AG20443 (cell line): Measurements from ENCODE around the gene NBPF11.
A peak's percentile ranks its signal among the peaks of the same experiment; 100 is the strongest.
"Not testable (repeated sequence)": the region's sequence is repeated elsewhere in the genome, so short reads cannot be mapped to it uniquely, and the experiment has no call there.

Source experiments
- DNase-seq: peaks from one replicate; pipeline ENCODE4 v3.0.0; 2012; ENCODE audit warnings: low spot score, mixed read lengths

Gene NBPF11, protein sequence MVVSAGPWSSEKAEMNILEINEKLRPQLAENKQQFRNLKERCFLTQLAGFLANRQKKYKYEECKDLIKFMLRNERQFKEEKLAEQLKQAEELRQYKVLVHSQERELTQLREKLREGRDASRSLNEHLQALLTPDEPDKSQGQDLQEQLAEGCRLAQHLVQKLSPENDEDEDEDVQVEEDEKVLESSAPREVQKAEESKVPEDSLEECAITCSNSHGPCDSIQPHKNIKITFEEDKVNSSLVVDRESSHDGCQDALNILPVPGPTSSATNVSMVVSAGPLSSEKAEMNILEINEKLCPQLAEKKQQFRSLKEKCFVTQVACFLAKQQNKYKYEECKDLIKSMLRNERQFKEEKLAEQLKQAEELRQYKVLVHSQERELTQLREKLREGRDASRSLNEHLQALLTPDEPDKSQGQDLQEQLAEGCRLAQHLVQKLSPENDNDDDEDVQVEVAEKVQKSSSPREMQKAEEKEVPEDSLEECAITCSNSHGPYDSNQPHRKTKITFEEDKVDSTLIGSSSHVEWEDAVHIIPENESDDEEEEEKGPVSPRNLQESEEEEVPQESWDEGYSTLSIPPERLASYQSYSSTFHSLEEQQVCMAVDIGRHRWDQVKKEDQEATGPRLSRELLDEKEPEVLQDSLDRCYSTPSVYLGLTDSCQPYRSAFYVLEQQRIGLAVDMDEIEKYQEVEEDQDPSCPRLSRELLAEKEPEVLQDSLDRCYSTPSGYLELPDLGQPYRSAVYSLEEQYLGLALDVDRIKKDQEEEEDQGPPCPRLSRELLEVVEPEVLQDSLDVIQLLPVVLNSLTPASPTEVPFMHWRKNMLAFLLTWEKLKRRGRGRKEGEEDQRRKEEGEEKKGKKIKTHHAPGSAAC

GRCh38 chr1:148151911-148152656 lies at the start of gene NBPF11:
Gene NBPF11, minus strand, starts transcription at chr1:148152281. Its CDS starts 25,278 bp downstream, at chr1:148127003.
- not testable (repeated sequence) for DNase-seq

DNA sequence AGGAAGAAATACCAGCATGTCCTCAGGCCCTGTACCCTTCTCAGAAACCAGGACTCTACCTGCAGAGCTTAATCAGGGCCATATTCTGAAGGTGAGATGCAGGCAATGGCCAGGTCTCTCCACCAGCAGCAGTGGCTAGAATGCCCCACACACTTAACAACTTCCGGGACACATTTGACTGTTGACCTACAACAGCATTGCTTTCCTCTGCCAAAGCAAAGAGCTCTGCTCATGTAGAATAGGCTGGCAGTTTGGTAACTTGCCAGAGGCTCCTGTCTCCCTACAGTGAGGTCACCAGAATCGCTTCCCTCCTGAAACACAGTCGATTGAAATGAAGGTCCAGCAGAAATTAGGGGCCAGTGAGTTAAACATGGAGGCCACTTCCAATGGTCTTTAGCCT lies 45.3 kb upstream of the NBPF11 start:
- not testable (repeated sequence) for DNase-seq

GRCh38 chr1:148196949-148197348 lies 44.9 kb upstream of the NBPF11 start:
- not testable (repeated sequence) for DNase-seq

DNA sequence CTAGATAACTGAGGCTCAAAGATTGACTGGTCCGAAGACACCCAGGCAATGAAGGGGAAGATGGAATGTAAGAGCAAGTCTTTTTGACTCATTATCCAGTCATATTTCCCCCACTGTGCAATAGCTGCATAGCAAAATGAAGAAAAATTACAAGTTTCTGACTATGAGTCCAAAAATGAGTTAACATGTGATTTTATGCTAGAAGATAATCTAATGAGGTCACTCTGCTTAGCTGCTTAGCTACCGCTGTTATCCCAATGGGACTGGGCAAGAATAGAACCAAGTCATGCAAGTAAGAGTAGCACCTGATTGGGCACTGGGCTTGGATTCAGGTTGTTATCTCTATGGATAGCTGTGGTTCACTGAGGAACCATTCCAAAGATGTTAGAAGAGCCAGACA lies 43.0 kb upstream of the NBPF11 start:
- DNase-seq = not testable (repeated sequence)

- DNase-seq = not testable (repeated sequence)
Measured at GRCh38 chr1:148188768-148189167, 36.7 kb upstream of the NBPF11 start.

GRCh38 chr1:148178682-148179081 lies 26.6 kb upstream of the NBPF11 start:
- not testable (repeated sequence) for DNase-seq

DNA sequence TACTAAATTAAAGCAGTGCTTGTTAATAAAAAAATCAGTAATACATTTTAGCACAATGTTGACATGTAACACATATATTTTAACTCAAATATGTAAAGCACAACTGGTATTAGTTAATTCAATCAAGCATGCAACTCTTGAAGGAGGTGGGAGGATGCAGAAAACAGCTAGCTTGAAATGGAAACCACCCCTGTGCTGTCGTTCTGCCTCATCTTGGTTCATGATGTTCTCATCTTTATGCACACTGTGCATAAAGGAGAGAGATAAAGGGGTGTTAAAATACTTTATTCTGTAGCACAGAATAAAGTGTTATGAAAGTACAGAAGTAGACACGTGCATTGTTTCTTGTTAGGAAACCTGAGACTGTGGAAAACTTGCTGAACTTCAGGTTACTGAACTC lies 23.3 kb upstream of the NBPF11 start:
- not testable (repeated sequence) for DNase-seq

- DNase-seq = not testable (repeated sequence)
Measured at GRCh38 chr1:148171995-148172394, 19.9 kb upstream of the NBPF11 start.

GRCh38 chr1:148166558-148167492 lies 14.7 kb upstream of the NBPF11 start:
- no peak for DNase-seq

- DNase-seq = no peak
Measured at GRCh38 chr1:148162363-148162762, 10.3 kb upstream of the NBPF11 start.

GRCh38 chr1:148161053-148161901 lies 9.2 kb upstream of the NBPF11 start:
- DNase-seq = peak; percentile 8

DNA sequence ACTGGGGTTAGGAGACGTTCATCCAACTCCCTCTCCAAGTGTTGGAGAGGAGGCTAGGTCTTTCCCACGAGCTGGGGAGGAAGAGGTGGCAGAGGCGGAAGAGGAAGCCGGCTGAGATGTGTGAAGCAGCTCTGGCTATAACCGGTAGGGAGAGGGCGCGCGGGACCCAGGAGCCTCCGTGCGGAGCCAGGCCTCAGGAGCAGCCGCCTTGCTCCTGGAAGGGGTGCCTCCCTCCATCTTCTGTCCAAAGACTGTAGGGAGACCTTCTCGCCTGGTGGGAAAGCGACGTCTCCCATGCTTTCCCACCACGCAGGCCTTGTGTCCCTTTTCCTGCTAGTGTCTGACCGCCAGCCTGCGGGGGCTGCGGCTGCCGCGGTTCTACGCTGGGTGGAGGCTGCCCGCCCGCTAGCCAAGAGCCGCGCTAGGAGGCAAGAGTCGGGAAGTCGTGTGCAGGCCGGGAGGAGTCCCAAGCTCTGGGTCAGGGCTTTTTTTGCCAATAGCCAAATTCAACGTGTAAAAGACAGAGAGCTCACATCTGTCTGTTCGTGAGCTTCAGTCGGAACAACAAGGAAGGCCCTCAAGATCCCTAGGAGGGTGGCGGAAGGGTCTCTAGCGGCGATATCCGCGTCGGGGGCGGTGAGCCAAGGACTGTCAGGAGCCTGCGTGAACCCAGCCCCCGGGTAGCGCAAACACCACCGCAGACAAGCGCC lies 8.4 kb upstream of the NBPF11 start:
- peak; percentile 11 for DNase-seq

DNA sequence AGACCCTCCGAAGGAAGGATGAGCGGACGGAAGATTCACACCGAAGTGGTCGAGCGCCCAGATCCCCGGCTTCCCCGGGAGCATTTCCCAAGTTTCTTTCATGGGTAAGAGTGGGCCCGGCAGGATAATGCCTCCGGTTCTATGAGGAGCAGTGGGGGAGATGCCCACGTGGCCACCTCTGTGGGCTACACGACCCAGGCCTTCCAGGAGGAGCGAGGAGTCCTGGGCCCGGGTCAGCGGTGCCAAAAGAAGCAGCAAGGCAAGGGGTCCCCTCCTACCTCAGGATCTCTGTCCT lies 7.9 kb upstream of the NBPF11 start:
- peak; percentile 5 for DNase-seq

DNA sequence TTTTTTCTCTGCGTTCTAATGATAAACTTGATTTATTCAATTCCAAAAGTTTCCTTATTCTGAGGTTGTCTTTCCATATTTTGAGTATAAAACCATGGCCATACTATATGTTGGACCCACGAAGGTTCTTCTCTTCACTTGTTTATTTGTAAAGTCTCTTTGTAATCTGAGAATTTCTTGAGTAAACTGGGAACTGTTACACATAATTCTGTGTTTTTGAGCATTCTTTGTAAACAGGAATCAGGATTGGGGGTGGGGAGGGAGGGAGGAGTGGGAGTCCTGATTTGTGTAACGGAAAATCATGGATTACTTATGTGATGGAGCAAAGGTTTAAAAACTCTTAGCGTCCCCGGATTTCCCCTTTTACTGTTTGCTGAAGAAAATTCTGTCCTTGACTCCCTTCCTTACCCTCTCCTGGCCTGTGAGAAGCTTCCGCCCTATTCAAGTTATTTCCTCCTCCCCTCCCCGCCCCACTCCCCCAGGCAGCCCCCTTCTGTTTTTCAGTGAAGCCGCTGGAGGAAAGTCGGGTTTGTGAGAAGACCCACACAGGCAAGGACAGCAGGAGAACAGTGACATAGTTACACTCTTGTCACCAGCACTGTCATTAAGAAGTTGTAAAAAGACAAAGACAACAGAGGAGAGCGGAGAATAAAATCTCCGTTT lies 6.4 kb upstream of the NBPF11 start:
- no peak for DNase-seq

DNA sequence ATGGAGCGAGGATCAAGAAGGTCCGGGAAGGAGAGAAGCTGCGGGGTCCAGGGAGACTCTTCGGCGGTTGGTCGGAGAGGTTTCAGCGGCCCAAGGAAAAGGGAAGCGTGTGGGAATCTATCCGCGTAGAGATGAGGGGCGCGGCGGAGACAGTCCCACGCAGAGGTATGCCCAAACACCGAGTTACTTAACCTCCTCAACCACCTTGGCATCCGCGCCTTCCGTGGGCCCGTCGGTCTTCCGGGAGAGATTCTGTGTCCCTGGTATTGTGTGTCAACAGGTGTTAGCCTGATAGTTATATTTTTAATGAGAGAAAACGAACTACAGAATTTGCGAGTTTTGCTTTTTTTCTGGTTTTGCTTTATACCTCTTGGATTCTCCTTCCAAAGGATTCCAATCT lies 5.7 kb upstream of the NBPF11 start:
- not testable (repeated sequence) for DNase-seq

- DNase-seq = not testable (repeated sequence)
Measured at GRCh38 chr1:148155494-148156275, 3.6 kb upstream of the NBPF11 start.

DNA sequence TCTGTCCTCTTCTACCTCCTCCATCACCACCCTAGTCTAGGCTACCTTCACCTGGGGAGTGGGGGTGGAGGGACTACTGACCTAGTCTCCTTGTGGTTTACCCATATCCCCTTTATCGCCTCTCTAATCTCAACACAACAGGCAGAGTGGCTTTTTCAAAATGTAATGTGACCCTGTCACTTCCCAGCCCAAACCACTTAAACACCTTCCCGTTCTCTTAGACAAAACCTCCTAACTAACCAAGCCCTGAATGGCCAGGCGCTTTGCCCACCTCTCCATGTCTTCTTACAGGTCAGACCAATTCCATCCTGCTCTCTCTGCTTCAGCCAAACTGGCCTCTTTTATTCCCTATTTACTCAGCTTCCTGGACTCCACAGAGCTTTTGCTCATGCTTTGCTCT lies 714 bp upstream of the NBPF11 start:
- DNase-seq = not testable (repeated sequence)

GRCh38 chr1:148151371-148151819 lies 686 bp downstream of the NBPF11 start:
- peak; percentile 21 for DNase-seq
